SK-N-SH (cell line): ENCODE measurements around the gene C3orf52.

ENCODE experiments used
- CTCF ChIP-seq: fragments of 200-600 bp; sonication (generic); IDR thresholded peaks from 2 replicates; pipeline ENCODE4 v1.6.1; 2017; ENCODE audit warnings: antibody characterized with exemption, mild to moderate bottlenecking, moderate library complexity
- MXI1 ChIP-seq: IDR thresholded peaks from 2 replicates; pipeline ENCODE4 v1.6.1; 2012; ENCODE audit warnings: mild to moderate bottlenecking, low read depth, low read length, improper control_type of control experiment
- NFIC ChIP-seq: IDR thresholded peaks from 2 replicates; pipeline ENCODE4 v1.4.0; 2012; ENCODE audit warnings: borderline replicate concordance
- TF ChIP-seq, protein P1 (sequence below): IDR thresholded peaks from 2 replicates; pipeline ENCODE4 v1.4.0; 2012; ENCODE audit warnings: low read depth, borderline replicate concordance

GRCh38 chr3:112167758-112168157, 81.6 kb downstream of the C3orf52 start:
- no peak for TF ChIP-seq CTCF
- TF ChIP-seq NFIC, result no peak
- TF ChIP-seq, protein P1, sequence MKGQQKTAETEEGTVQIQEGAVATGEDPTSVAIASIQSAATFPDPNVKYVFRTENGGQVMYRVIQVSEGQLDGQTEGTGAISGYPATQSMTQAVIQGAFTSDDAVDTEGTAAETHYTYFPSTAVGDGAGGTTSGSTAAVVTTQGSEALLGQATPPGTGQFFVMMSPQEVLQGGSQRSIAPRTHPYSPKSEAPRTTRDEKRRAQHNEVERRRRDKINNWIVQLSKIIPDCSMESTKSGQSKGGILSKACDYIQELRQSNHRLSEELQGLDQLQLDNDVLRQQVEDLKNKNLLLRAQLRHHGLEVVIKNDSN, result no peak
- no peak for TF ChIP-seq MXI1
